Measurements from ENCODE around the gene PLLP.

DNA sequence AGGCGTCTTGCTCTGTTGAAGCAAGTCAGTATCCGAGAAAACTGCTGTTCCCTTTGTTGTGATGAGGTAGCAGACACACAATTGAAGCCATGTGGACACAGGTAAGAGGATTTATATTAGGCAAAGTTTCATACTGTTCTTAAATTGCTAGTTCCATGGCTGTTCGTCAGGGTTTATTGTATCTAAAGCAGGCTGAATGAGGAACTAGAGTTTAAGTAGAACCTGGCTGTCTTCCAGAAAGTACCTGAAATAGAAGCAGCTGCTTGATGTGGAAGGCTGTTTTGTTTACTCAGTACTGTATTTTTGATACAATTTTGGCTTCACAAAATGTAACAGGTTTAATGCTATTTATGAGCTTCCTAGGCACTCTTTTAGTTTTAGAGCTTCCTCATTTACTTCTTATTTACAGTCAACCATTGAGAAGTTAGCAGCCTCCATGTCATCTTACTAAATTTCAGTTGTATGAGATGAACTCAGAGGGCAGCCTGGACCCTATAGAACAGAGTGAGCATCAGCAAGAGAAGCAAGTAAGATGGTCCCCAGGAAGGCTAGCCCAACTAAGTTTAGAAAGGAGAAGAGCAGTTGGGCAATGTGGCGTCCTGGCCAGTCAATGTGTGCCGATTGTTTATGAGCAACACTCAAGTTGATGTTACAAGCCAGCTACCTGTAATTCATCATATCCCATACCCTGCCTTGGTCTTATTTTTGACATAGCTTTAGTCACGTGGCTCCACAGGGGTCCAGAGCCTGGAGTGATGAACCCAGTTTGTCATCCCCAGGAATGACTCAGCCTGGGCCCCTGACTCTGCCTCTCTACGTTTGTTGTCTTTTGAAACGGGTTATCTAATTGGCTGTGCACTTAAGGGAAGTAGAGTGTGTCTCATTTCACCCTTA lies 49.1 kb downstream of the PLLP start:
- TF ChIP-seq POLR2A (IDR thresholded peaks at IDR 0.05; ENCODE audit: low read depth, low read length), result no peak
- no peak for TF ChIP-seq POLR2AphosphoS5 (IDR thresholded peaks at IDR 0.05; ENCODE audit: low read depth, low read length)

Data from GM12892 (cell line).